ENCODE results near the gene MAP3K19.

DNA sequence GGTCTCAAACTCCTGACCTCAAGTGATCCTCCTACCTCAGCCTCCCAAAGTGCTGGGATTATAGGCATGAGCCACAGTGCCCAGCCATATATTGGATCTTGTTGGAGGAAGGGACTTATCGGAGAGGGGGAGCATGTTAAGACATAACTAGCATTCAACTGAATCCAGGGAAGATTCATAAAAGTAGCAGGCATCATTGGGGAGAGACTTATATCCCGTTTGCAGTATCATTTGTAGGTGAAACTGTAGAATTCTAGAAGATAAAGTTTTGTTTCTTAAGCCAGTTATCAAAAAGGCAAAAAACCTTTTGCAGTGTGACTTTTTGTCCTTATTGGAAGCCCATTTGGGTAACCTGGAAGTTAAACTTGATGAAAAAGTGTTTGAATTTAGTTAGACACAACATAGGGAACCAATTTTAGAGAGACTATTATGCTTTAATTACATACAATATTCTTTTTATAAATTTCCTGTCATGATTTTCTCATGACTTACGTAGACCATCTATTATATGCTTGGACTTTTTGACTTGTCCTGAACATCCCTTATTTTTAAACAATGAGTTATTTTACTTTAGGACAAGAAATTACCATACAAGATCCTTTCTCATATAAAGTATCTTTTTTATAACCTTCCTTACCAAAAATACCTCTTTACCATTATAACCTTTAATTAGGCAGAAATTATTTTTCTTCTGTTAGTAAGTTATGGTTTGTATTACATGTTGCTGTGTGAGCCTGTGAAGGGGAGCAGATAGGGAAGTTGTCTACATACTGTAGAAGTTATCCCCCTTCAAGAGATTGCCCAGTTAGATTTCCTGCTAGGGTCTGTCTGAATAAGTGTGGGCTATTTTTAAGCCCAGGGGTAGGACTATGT lies 25.1 kb upstream of the MAP3K19 start:
- TF ChIP-seq, protein P1, sequence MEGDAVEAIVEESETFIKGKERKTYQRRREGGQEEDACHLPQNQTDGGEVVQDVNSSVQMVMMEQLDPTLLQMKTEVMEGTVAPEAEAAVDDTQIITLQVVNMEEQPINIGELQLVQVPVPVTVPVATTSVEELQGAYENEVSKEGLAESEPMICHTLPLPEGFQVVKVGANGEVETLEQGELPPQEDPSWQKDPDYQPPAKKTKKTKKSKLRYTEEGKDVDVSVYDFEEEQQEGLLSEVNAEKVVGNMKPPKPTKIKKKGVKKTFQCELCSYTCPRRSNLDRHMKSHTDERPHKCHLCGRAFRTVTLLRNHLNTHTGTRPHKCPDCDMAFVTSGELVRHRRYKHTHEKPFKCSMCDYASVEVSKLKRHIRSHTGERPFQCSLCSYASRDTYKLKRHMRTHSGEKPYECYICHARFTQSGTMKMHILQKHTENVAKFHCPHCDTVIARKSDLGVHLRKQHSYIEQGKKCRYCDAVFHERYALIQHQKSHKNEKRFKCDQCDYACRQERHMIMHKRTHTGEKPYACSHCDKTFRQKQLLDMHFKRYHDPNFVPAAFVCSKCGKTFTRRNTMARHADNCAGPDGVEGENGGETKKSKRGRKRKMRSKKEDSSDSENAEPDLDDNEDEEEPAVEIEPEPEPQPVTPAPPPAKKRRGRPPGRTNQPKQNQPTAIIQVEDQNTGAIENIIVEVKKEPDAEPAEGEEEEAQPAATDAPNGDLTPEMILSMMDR (IDR thresholded peaks at IDR 0.05) = no peak
- TF ChIP-seq ZFX (IDR thresholded peaks at IDR 0.05; ENCODE audit: borderline replicate concordance) = no peak

Data from 22Rv1 (cell line).